T1000 (cell line): ENCODE data around the gene EIF3K.
"Not testable (repeated sequence)": the region's sequence is repeated elsewhere in the genome, so short reads cannot be mapped to it uniquely, and the experiment has no call there.

ENCODE experiments used
- DNase-seq: peaks from one replicate; lab custom pipeline; 2025; ENCODE audit warnings: mixed read lengths; lab: John Stamatoyannopoulos, UW

The EIF3K gene

GRCh38 chr19:38617764-38618589 lies 1.0 kb upstream of the EIF3K start, which contains the start of gene MAP4K1:
TSS of gene MAP4K1 (minus strand) at chr19:38617953. CDS start at chr19:38617895, 58 bp downstream.
- DNase-seq, result no peak

- DNase-seq, result no peak
These were observed 580 bp downstream of the EIF3K start for GRCh38 chr19:38619361-38620174.

- DNase-seq, result no peak
These were observed 5.8 kb downstream of the EIF3K start for GRCh38 chr19:38624822-38625221.

- no peak for DNase-seq
These were observed 7.4 kb downstream of the EIF3K start for GRCh38 chr19:38626401-38626800.

GRCh38 chr19:38629568-38629967 lies 10.6 kb downstream of the EIF3K start:
- DNase-seq, result no peak

GRCh38 chr19:38631301-38631700 lies 12.3 kb downstream of the EIF3K start:
- DNase-seq, result not testable (repeated sequence)

- not testable (repeated sequence) for DNase-seq
These were observed 13.0 kb downstream of the EIF3K start for GRCh38 chr19:38631811-38632475.

- DNase-seq, result no peak
These were observed 13.7 kb downstream of the EIF3K start for GRCh38 chr19:38632476-38633213.

- DNase-seq, result peak; percentile 63
These were observed 15.9 kb downstream of the EIF3K start for GRCh38 chr19:38634757-38635482.

- no peak for DNase-seq
These were observed 16.8 kb downstream of the EIF3K start for GRCh38 chr19:38635483-38636399.

GRCh38 chr19:38638461-38638860 lies 19.5 kb downstream of the EIF3K start:
- DNase-seq, result no peak

- DNase-seq, result no peak
These were observed 20.7 kb downstream of the EIF3K start for GRCh38 chr19:38639679-38640078.

- DNase-seq, result no peak
These were observed 21.4 kb downstream of the EIF3K start for GRCh38 chr19:38640368-38640767.

GRCh38 chr19:38642176-38642575 lies 23.2 kb downstream of the EIF3K start:
- DNase-seq, result no peak

- DNase-seq, result no peak
These were observed 25.7 kb downstream of the EIF3K start for GRCh38 chr19:38644719-38645118.

GRCh38 chr19:38647368-38647965 lies 28.5 kb downstream of the EIF3K start, which contains the start of gene ACTN4:
TSS of gene ACTN4 (plus strand) at chr19:38647649. CDS start at chr19:38647746, 97 bp downstream.
- peak; percentile 99 for DNase-seq

- no peak for DNase-seq
These were observed 29.2 kb downstream of the EIF3K start for GRCh38 chr19:38647966-38648768.

GRCh38 chr19:38648769-38649304 lies 29.8 kb downstream of the EIF3K start:
- no peak for DNase-seq
